ENCODE data around the gene PHC2. TPM values are rescaled to one million over a fixed set of nuclear protein-coding genes. Genes with fewer than 3 reads are reported as not detected.

The PHC2 gene
- total and polyA plus RNA-seq, 2 of the 13 experiments (the other 11 are each of a cell fraction or from before 2014, with no cell fraction given), result 52.5 to 84.9 TPM

DNA sequence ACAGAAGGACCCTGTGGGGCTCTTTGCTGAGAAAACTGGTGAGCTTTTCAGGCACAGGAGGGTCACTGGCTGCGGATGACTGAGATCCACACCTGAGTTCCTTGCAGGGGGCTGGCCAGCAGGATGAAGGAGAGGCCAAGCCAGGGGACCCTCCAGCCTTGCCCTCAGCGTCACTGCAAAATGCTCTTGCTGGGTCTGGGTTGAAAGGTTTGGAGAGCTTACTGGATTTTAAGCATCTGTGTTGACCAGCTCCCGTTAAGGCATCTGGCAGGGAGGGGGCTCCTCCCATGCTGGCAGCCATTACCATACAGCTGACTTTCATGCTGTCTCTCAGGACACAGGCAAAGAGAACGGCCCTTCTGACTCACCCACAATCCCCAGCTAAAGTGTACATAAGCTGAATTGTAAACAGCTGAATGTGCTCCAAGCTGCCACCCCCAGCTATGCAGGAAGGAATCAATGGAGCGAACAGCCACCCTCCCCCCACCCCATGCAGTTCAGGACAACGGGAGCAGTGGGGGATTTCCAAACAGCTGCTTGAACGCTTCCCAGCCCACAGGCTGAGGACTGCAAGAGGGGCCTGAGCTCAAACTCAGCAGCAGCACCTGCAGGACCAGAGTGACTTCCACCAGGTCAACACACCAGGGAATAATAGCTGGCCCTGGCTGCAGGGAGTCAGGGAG lies 88.7 kb downstream of the PHC2 start (continued):
- no peak for TF ChIP-seq IRF9 (CRISPR knock-in tag; IDR thresholded peaks at IDR 0.05; ENCODE audit: borderline replicate concordance)
- TF ChIP-seq ZNF101 (CRISPR knock-in tag; IDR thresholded peaks at IDR 0.05; ENCODE audit: borderline replicate concordance, low read depth), result no peak
- TF ChIP-seq RERE (CRISPR knock-in tag; IDR thresholded peaks at IDR 0.05; ENCODE audit: low read depth), result peak; percentile 91
- TF ChIP-seq ZBTB14 (CRISPR knock-in tag; IDR thresholded peaks at IDR 0.05), result peak; percentile 51; the same call in 1 of the 2 replicates
- TF ChIP-seq, protein P1, sequence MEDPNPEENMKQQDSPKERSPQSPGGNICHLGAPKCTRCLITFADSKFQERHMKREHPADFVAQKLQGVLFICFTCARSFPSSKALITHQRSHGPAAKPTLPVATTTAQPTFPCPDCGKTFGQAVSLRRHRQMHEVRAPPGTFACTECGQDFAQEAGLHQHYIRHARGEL (CRISPR knock-in tag; IDR thresholded peaks at IDR 0.05), result no peak
- peak; percentile 95 for TF ChIP-seq ZFP1 (CRISPR knock-in tag; IDR thresholded peaks at IDR 0.05)
- TF ChIP-seq, protein P2, sequence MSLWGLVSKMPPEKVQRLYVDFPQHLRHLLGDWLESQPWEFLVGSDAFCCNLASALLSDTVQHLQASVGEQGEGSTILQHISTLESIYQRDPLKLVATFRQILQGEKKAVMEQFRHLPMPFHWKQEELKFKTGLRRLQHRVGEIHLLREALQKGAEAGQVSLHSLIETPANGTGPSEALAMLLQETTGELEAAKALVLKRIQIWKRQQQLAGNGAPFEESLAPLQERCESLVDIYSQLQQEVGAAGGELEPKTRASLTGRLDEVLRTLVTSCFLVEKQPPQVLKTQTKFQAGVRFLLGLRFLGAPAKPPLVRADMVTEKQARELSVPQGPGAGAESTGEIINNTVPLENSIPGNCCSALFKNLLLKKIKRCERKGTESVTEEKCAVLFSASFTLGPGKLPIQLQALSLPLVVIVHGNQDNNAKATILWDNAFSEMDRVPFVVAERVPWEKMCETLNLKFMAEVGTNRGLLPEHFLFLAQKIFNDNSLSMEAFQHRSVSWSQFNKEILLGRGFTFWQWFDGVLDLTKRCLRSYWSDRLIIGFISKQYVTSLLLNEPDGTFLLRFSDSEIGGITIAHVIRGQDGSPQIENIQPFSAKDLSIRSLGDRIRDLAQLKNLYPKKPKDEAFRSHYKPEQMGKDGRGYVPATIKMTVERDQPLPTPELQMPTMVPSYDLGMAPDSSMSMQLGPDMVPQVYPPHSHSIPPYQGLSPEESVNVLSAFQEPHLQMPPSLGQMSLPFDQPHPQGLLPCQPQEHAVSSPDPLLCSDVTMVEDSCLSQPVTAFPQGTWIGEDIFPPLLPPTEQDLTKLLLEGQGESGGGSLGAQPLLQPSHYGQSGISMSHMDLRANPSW (CRISPR knock-in tag; IDR thresholded peaks at IDR 0.05; ENCODE audit: borderline replicate concordance), result no peak
- TF ChIP-seq SOX6 (IDR thresholded peaks at IDR 0.05), result no peak
- peak; percentile 97 for TF ChIP-seq SOX6 (CRISPR knock-in tag; IDR thresholded peaks at IDR 0.05)
- TF ChIP-seq ZNF567 (CRISPR knock-in tag; IDR thresholded peaks at IDR 0.05; ENCODE audit: borderline replicate concordance), result 0 out of 2 replicates have a peak, but pooled peaks have one; percentile 17
- TF ChIP-seq MYC (CRISPR knock-in tag; IDR thresholded peaks at IDR 0.05; ENCODE audit: borderline replicate concordance), result peak; percentile 83
- 0 out of 2 replicates have a peak, but pooled peaks have one; percentile 48 for TF ChIP-seq BRF2 (CRISPR knock-in tag; IDR thresholded peaks at IDR 0.05)
- peak; percentile 88 for TF ChIP-seq MIXL1 (CRISPR knock-in tag; IDR thresholded peaks at IDR 0.05)
- TF ChIP-seq PHF21A (CRISPR knock-in tag; IDR thresholded peaks at IDR 0.05), result peak; percentile 98
- TF ChIP-seq ZNF772 (CRISPR knock-in tag; IDR thresholded peaks at IDR 0.05), result peak; percentile 92
- TF ChIP-seq EZH2 (conservative IDR thresholded peaks at IDR 0.05; ENCODE audit: low read depth, low read length), result no peak
- TF ChIP-seq HIVEP1 (CRISPR knock-in tag; IDR thresholded peaks at IDR 0.05), result peak; percentile 97
- TF ChIP-seq KMT2B (CRISPR knock-in tag; IDR thresholded peaks at IDR 0.05), result peak; percentile 56; the same call in 1 of the 2 replicates

Data from HepG2 (cell line).